K562 (cell line): ENCODE measurements around the gene PARP14. TPM values are rescaled to one million over a fixed set of nuclear protein-coding genes. Genes with fewer than 3 reads are reported as not detected.

Source experiments
- ATAC-seq: fragments of 200-7000 bp; cut with Tn5 transposase; 3 replicates; pipeline ENCODE4 v1.9.1; 2020; ENCODE audit warnings: moderate library complexity
- Bru-seq: library from RNA; stranded (reverse); fragments of 400-500 nt; gene quantifications from one replicate; lab custom pipeline; 2021; lab: Mats Ljungman, UMichigan
- BruChase-seq, 2 experiments: library from RNA; stranded (reverse); fragments of 400-500 nt; gene quantifications; one replicate each; lab custom pipeline; 2021; lab: Mats Ljungman, UMichigan
- BruUV-seq: library from RNA; stranded (reverse); fragments of 400-500 nt; replicated peaks from 2 replicates; lab custom pipeline; 2021; lab: Mats Ljungman, UMichigan
- CTCF ChIA-PET: fragments of 300-600 bp; formaldehyde crosslinking; extraction: SDS; loops from one replicate; lab custom pipeline; 2021; ENCODE audit warnings: low intra/inter-chr PET ratio; lab: Yijun Ruan, JAX
- POLR2A ChIA-PET: fragments of 300-600, 350-650 bp; sonication (Branson Sonifier 250); formaldehyde crosslinking; extraction: SDS; loops from one replicate; lab custom pipeline; 2021; ENCODE audit warnings: antibody characterized with exemption, inconsistent platforms; lab: Yijun Ruan, JAX
- DNase-seq, 4 experiments: peaks; one replicate each; pipeline versions ENCODE4 v3.0.0 to v3.0.0-alpha.2; 2011 to 2018; ENCODE audit warnings: low spot score in 3 of 4, mixed read lengths in 3 of 4; ENCODE audit errors: extremely low read depth in 1 of 4
- FAIRE-seq: peaks from 2 replicates; lab custom pipeline; 2011; peaks lifted over from hg19 to GRCh38; lab: Jason Lieb, UNC
- H2AFZ ChIP-seq: 2 replicates; pipeline ENCODE4 v1.6.0; 2011; ENCODE audit warnings: low read depth, low read length, control low read depth, inconsistent platforms
- H3K27ac ChIP-seq: fragments of 200-600 bp; 3 replicates; pipeline ENCODE4 v1.8.0; 2011; ENCODE audit warnings: low read depth, mild to moderate bottlenecking, control low read depth, inconsistent platforms, low read length, moderate library complexity, mixed read lengths; ENCODE audit errors: extremely low read depth
- H3K27me3 ChIP-seq, 2 experiments: fragments of 300-600 bp in 1 of 2; 2 replicates in 1 of 2; 3 replicates in 1 of 2; pipeline versions ENCODE4 v1.6.0 to v1.8.0; 2011; ENCODE audit warnings: inconsistent platforms in 2 of 2, low read length in 2 of 2, mild to moderate bottlenecking in 1 of 2, mixed read lengths in 1 of 2, moderate library complexity in 1 of 2; ENCODE audit not compliant: control insufficient read depth in 2 of 2, insufficient read depth in 2 of 2
- H3K36me3 ChIP-seq: fragments of 300-600 bp; 3 replicates; pipeline ENCODE4 v1.8.0; 2011; ENCODE audit warnings: mild to moderate bottlenecking, low read length, inconsistent platforms; ENCODE audit not compliant: control insufficient read depth, insufficient read depth
- H3K4me1 ChIP-seq, 2 experiments: fragments of 200-600 bp in 1 of 2; replicated peaks in 1 of 2; 2 replicates in 1 of 2; 3 replicates in 1 of 2; pipeline versions ENCODE4 v1.5.1 to v1.8.0; 2011; ENCODE audit warnings: inconsistent platforms in 2 of 2, low read length in 2 of 2, mild to moderate bottlenecking in 1 of 2, mixed read lengths in 1 of 2, moderate library complexity in 1 of 2; ENCODE audit not compliant: control insufficient read depth in 2 of 2, insufficient read depth in 2 of 2
- H3K4me2 ChIP-seq: 2 replicates; pipeline ENCODE4 v1.6.1; 2011; ENCODE audit warnings: low read length, control low read depth, inconsistent platforms, mixed read lengths; ENCODE audit not compliant: insufficient read depth
- H3K4me3 ChIP-seq: fragments of 200-600 bp; sonication (generic), shearing (Covaris generic); 2 replicates; pipeline ENCODE4 v1.5.1; 2016; ENCODE audit warnings: control low read depth, inconsistent platforms
- H3K79me2 ChIP-seq: fragments of 200-600 bp; 3 replicates; pipeline ENCODE4 v1.8.0; 2011; ENCODE audit warnings: low read length, inconsistent platforms; ENCODE audit not compliant: control insufficient read depth, insufficient read depth
- H3K9ac ChIP-seq, 2 experiments: 2 replicates each; pipeline versions ENCODE4 v1.6.0 to v1.6.1; 2011; ENCODE audit warnings: low read depth in 2 of 2, low read length in 2 of 2, control low read depth in 1 of 2, inconsistent platforms in 1 of 2, mild to moderate bottlenecking in 1 of 2, mixed read lengths in 1 of 2; ENCODE audit not compliant: insufficient read depth in 1 of 2
- H3K9me1 ChIP-seq: one replicate; pipeline ENCODE4 v1.6.0; 2011; ENCODE audit warnings: inconsistent platforms, mild to moderate bottlenecking, low read length, moderate library complexity; ENCODE audit not compliant: control insufficient read depth, insufficient read depth
- H3K9me3 ChIP-seq: replicated peaks from 2 replicates; pipeline ENCODE4 v1.5.1; 2011; ENCODE audit warnings: low read depth, low read length, inconsistent platforms; ENCODE audit not compliant: control insufficient read depth, insufficient read depth
- H4K20me1 ChIP-seq: replicated peaks from 2 replicates; pipeline ENCODE4 v1.6.1; 2011; ENCODE audit warnings: low read length, inconsistent platforms, mixed read lengths; ENCODE audit not compliant: control insufficient read depth, insufficient read depth
- C11orf30 ChIP-seq: fragments of 450-650 bp; IDR thresholded peaks from 2 replicates; pipeline ENCODE4 v1.6.1; 2016; ENCODE audit warnings: low read depth, mild to moderate bottlenecking
- HEY1 ChIP-seq: fragments of 250-450 bp; sonication (Bioruptor Pico); IDR thresholded peaks from 2 replicates; pipeline ENCODE4 v1.5.0; 2020; ENCODE audit warnings: mild to moderate bottlenecking, moderate library complexity, borderline replicate concordance
- HNRNPUL1 ChIP-seq: fragments of 200-400 bp; formaldehyde crosslinking; IDR thresholded peaks from 2 replicates; pipeline ENCODE4 v1.6.1; 2017; ENCODE audit warnings: low read length
- JUN ChIP-seq, 2 experiments: sonication (generic) in 1 of 2; formaldehyde crosslinking in 1 of 2; IDR thresholded peaks; 2 replicates each; pipeline versions ENCODE4 v1.6.1 to v1.8.0; 2012 to 2022; ENCODE audit warnings: borderline replicate concordance in 2 of 2, mild to moderate bottlenecking in 2 of 2, improper control_type of control experiment in 1 of 2, low read depth in 1 of 2, low read length in 1 of 2, missing genetic modification reagents in 1 of 2
- NR2C2 ChIP-seq, 2 experiments: fragments of 200-800 bp in 1 of 2; sonication (Bioruptor generic) in 1 of 2; sonication (generic) in 1 of 2; formaldehyde crosslinking in 1 of 2; IDR thresholded peaks; 2 replicates each; pipeline versions ENCODE4 v1.6.1 to v1.8.0; 2016 to 2022; ENCODE audit warnings: mild to moderate bottlenecking in 1 of 2, missing compliant biosample characterization in 1 of 2, missing genetic modification characterization in 1 of 2, missing genetic modification reagents in 1 of 2
- POLR2G ChIP-seq: fragments of 200-400 bp; formaldehyde crosslinking; IDR thresholded peaks from 2 replicates; pipeline ENCODE4 v1.6.1; 2017; ENCODE audit warnings: low read depth, mild to moderate bottlenecking, antibody characterized with exemption, low read length, moderate library complexity
- ZBTB1 ChIP-seq: sonication (generic); formaldehyde crosslinking; IDR thresholded peaks from 2 replicates; pipeline ENCODE4 v1.8.1; 2023; ENCODE audit warnings: missing genetic modification reagents, low read depth, mild to moderate bottlenecking, borderline replicate concordance
- ZFPM2 ChIP-seq: fragments of 250-450 bp; sonication (Bioruptor Pico); IDR thresholded peaks from 2 replicates; pipeline ENCODE4 v1.5.1; 2022; ENCODE audit warnings: mild to moderate bottlenecking
- ZNF589 ChIP-seq: fragments of 200-800 bp; sonication (Bioruptor generic); IDR thresholded peaks from 2 replicates; pipeline ENCODE4 v1.6.1; 2016; ENCODE audit warnings: low read depth, missing genetic modification characterization, missing compliant biosample characterization
- ZNF75A ChIP-seq: fragments of 450-650 bp; formaldehyde crosslinking; IDR thresholded peaks from 2 replicates; pipeline ENCODE4 v1.4.0; 2020; ENCODE audit warnings: mild to moderate bottlenecking
- WGBS: fragments of 100-300 bp; shearing (Covaris generic); methylation state at CpG from one replicate; pipeline ENCODE4 v1.1.6; 2016; ENCODE audit warnings: low coverage, mixed read lengths; ENCODE audit not compliant: insufficient coverage; ENCODE audit errors: missing lambda C conversion rate; 5-methylcytosine and 5-hydroxymethylcytosine counted together
- in situ Hi-C: fragments of 300-500 bp; cut with MboI; formaldehyde crosslinking; loops from 4 replicates; pipeline ENCODE4 v1.15.0; 2018; ENCODE audit warnings: inconsistent platforms, mixed read lengths
- intact Hi-C: fragments of 100-400 bp; cut with micrococcal nuclease; formaldehyde crosslinking; loops from 2 replicates; pipeline ENCODE4 v1.14.2; 2022
- long read RNA-seq, 3 experiments: library from polyadenylated mRNA in 2 of 3; library from RNA in 1 of 3; unstranded in 2 of 3; stranded (forward) in 1 of 3; transcript quantifications; one replicate each; pipeline ENCODE4 v2.0.0, GENCODE V29; 2019 to 2022
- polyA minus RNA-seq, 3 experiments: library from RNA; depleted of rRNA, polyadenylated mRNA; stranded (reverse); fragments of >200 nt; gene quantifications; 2 replicates each; pipeline ENCODE4 v1.2.3, GENCODE V29; 2011
- polyA plus RNA-seq, 8 experiments: library from polyadenylated mRNA; depleted of rRNA in 4 of 8; stranded (reverse) in 5 of 8; unstranded in 3 of 8; fragments of >200 nt; fragmentation: Nextera tagmentation in 2 of 8; fragmentation: Illumina TruSeq in 1 of 8; extraction: Ambion mirVana in 2 of 8; extraction: Trizol in 1 of 8; gene quantifications; 2 replicates each; pipeline versions ENCODE4 v1.2.1 to v1.2.3, GENCODE V29; 2011 to 2014; ENCODE audit warnings: inconsistent platforms in 1 of 8, missing spikeins in 1 of 8
- total RNA-seq, 7 experiments: library from RNA; depleted of rRNA in 6 of 7; stranded (reverse); fragments of >200 nt in 6 of 7; fragmentation: Illumina TruSeq in 2 of 7; extraction: Trizol in 2 of 7; gene quantifications; 2 replicates each; pipeline versions ENCODE4 v1.2.1 to v1.2.3, GENCODE V29; 2011 to 2021; ENCODE audit warnings: low replicate concordance in 1 of 7

The PARP14 gene, protein sequence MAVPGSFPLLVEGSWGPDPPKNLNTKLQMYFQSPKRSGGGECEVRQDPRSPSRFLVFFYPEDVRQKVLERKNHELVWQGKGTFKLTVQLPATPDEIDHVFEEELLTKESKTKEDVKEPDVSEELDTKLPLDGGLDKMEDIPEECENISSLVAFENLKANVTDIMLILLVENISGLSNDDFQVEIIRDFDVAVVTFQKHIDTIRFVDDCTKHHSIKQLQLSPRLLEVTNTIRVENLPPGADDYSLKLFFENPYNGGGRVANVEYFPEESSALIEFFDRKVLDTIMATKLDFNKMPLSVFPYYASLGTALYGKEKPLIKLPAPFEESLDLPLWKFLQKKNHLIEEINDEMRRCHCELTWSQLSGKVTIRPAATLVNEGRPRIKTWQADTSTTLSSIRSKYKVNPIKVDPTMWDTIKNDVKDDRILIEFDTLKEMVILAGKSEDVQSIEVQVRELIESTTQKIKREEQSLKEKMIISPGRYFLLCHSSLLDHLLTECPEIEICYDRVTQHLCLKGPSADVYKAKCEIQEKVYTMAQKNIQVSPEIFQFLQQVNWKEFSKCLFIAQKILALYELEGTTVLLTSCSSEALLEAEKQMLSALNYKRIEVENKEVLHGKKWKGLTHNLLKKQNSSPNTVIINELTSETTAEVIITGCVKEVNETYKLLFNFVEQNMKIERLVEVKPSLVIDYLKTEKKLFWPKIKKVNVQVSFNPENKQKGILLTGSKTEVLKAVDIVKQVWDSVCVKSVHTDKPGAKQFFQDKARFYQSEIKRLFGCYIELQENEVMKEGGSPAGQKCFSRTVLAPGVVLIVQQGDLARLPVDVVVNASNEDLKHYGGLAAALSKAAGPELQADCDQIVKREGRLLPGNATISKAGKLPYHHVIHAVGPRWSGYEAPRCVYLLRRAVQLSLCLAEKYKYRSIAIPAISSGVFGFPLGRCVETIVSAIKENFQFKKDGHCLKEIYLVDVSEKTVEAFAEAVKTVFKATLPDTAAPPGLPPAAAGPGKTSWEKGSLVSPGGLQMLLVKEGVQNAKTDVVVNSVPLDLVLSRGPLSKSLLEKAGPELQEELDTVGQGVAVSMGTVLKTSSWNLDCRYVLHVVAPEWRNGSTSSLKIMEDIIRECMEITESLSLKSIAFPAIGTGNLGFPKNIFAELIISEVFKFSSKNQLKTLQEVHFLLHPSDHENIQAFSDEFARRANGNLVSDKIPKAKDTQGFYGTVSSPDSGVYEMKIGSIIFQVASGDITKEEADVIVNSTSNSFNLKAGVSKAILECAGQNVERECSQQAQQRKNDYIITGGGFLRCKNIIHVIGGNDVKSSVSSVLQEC (N-terminal part only)
- 16.6 and 61.9 TPM in 2 replicates for total RNA-seq (2011; cell fraction: chromatin; rRNA removed; ENCODE audit: low replicate concordance)
- total RNA-seq (2011; cell fraction: nucleolus; rRNA removed): 10.3 and 15.1 TPM in 2 replicates
- total RNA-seq (2011; cell fraction: nucleoplasm; rRNA removed): 25.6 and 31.8 TPM in 2 replicates
- 9.0 and 9.5 TPM in 2 replicates for total RNA-seq (2014; rRNA removed)
- total RNA-seq (2014; rRNA removed; fragmentation: Illumina TruSeq; extraction: Trizol): 13.1 and 13.7 TPM in 2 replicates
- total RNA-seq (2015; rRNA removed; fragmentation: Illumina TruSeq; extraction: Trizol): 11.8 and 14.4 TPM in 2 replicates
- total RNA-seq (2021): 9.7 and 11.9 TPM in 2 replicates
- 6.7 and 12.8 TPM in 2 replicates for polyA plus RNA-seq (2011; rRNA removed)
- polyA plus RNA-seq (2011; cell fraction: cytosol; rRNA removed): 4.5 and 4.6 TPM in 2 replicates
- polyA plus RNA-seq (2011; cell fraction: nucleus; rRNA removed): 8.2 and 12.9 TPM in 2 replicates
- 5.1 and 7.4 TPM in 2 replicates for polyA plus RNA-seq (2012)
- 6.9 and 8.6 TPM in 2 replicates for polyA plus RNA-seq (2014; fragmentation: Illumina TruSeq; extraction: Trizol)
- polyA plus RNA-seq (2014; fragmentation: Nextera tagmentation; extraction: Ambion mirVana): 1 to 10 TPM; 3.1 to 6.2 TPM
- polyA plus RNA-seq (2014; rRNA removed): 7.7 and 9.2 TPM in 2 replicates
- polyA minus RNA-seq (2011; rRNA and poly(A)+ RNA removed): 16.7 and 27.7 TPM in 2 replicates
- 6.1 and 9.5 TPM in 2 replicates for polyA minus RNA-seq (2011; cell fraction: cytosol; rRNA and poly(A)+ RNA removed)
- 16.8 and 18.7 TPM in 2 replicates for polyA minus RNA-seq (2011; cell fraction: nucleus; rRNA and poly(A)+ RNA removed)
- Bru-seq, nascent RNA: percentile 60 among the genes with signal in this experiment
- percentile 67 among the genes with signal in this experiment for BruChase-seq, experiment 1, labeled RNA remaining after a 2-hour chase
- BruChase-seq, experiment 2, labeled RNA remaining after a 6-hour chase: percentile 68 among the genes with signal in this experiment
- long read RNA-seq, experiment 1, full-length matches to known transcripts: 1 of 15 reads
- long read RNA-seq, experiment 1, partial matches to known transcripts: 9 of 15 reads
- long read RNA-seq, experiment 1, other reads (novel, unspliced or antisense): 5 of 15 reads
- long read RNA-seq, experiment 2, partial matches to known transcripts: 2 of 2 reads
- long read RNA-seq, experiment 2, other reads (novel, unspliced or antisense): 0 of 2 reads
- long read RNA-seq, experiment 3, partial matches to known transcripts: 1 of 2 reads
- long read RNA-seq, experiment 3, other reads (novel, unspliced or antisense): 1 of 2 reads

DNA sequence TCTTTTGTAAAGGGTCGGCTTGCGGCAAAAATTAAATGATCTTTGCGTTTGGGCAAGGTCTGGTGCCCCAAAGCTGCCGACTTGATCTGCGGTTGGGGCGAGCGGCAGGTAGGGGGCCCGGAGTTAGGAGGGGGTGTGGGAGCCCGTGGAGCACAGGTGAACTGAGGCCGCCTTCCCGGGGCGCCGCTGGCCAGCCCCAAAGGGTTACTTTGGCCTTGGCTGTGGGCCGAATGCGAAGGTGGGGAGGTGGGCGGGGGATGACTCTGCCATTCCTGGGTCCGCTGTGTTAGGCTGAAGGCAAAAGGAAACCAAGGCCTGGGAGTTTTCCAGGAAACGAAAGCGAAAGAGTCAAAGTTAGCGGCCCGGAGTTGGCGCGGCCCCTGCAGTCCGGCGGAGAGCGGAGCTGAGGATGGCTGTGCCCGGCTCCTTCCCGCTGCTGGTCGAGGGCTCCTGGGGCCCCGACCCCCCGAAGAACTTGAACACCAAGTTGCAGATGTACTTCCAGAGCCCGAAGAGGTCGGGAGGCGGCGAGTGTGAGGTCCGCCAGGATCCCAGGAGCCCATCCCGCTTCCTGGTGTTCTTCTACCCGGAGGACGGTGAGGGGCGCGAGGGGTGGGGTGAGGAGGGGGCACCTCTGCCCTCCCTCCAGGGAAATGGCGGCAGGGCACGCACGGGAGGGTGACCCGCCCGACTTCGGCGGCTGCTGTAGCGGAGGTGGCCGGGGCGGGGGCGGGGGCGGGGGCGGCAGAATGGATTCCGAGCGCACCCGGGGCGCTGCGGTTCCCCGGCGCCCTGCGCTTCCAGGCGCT lies at the start of gene PARP14:
TSS of gene PARP14 (plus strand) at position 365 of the 809 bp plus-strand sequence. CDS start at position 410, 45 bp downstream.
- DNase-seq (peak; percentile 54 to 73 (median 58)), ATAC-seq (peak; percentile 79), FAIRE-seq (no peak)
- Histone ChIP-seq H2AFZ (peak within 1 kb of the TSS; percentile 98), H3K9me3 (no peaks in the 10 kb centered on the region), H3K27me3 (no peaks in the 10 kb centered on the region), H4K20me1 (no peaks in the 10 kb centered on the region), H3K4me2 (peak within 1 kb of the TSS; percentile 85), H3K4me3 (peak within 1 kb of the TSS; percentile 77), H3K9ac (peak within 1 kb of the TSS; percentile 79 to 95), H3K4me1 (peaks cover 13 to 17% of the 10 kb centered on the region in 2 experiments; a peak in 4 of 5 replicates), H3K9me1 (no peaks in the 10 kb centered on the region), H3K79me2 (peaks cover 12% of the 10 kb centered on the region), H3K36me3 (0 out of 3 replicates have a peak, but pooled peaks cover under 1% of the 10 kb centered on the region), H3K27ac (peak within 1 kb of the TSS; percentile 80)
- CTCF ChIA-PET: no interaction called here
- BruUV-seq: no TSS peak
- intact Hi-C loops (no loop called here), in situ Hi-C loops (loop anchor here (10.0 kb wide), 1 partner anchor 286 kb away; no protein-coding TSS in a partner anchor)
- WGBS: 2% methylated on average over 34 of the region's 63 CpGs
- POLR2A ChIA-PET: interaction anchor here (0.6 to 2.3 kb wide), 3 partner anchors 147 to 850 kb away, joined by 3 to 10 read pairs (median 3); partner anchors contain the start of genes FAM162A and MIX23
- peak; percentile 64 for TF ChIP-seq C11orf30
- no peak for TF ChIP-seq HEY1
- no peak for TF ChIP-seq JUN (IDR thresholded peaks at IDR 0.05; ENCODE audit: borderline replicate concordance, low read depth, low read length)
- TF ChIP-seq JUN (CRISPR knock-in tag; IDR thresholded peaks at IDR 0.05; ENCODE audit: borderline replicate concordance): no peak
- TF ChIP-seq ZNF75A (CRISPR knock-in tag): no peak
- no peak for TF ChIP-seq NR2C2 (CRISPR knock-in tag; IDR thresholded peaks at IDR 0.05)
- peak; percentile 42; the same call in 1 of the 2 replicates for TF ChIP-seq NR2C2 (tag; IDR thresholded peaks at IDR 0.05)
- 0 out of 2 replicates have a peak, but pooled peaks have one; percentile 46 for TF ChIP-seq ZNF589 (CRISPR knock-in tag)
- no peak for TF ChIP-seq ZBTB1 (CRISPR knock-in tag)
- TF ChIP-seq ZFPM2: no peak
- TF ChIP-seq POLR2G: peak; percentile 85
- no peak for TF ChIP-seq HNRNPUL1
